Hepatocyte (in vitro differentiated cells): ENCODE measurements around the gene JPH2. TPM values are rescaled to one million over a fixed set of nuclear protein-coding genes. Genes with fewer than 3 reads are reported as not detected.

Experiments
- DNase-seq: peaks from one replicate; pipeline ENCODE4 v3.0.0-alpha.2; 2016; ENCODE audit warnings: low spot score
- H2AFZ ChIP-seq: fragments of 200-600 bp; sonication (generic); 2 replicates; pipeline ENCODE4 v1.6.0; 2016; ENCODE audit warnings: antibody characterized with exemption, mild to moderate bottlenecking
- H3K27ac ChIP-seq: fragments of 200-600 bp; sonication (generic); 2 replicates; pipeline ENCODE4 v1.5.1; 2016; ENCODE audit warnings: mild to moderate bottlenecking
- H3K27me3 ChIP-seq: fragments of 200-600 bp; sonication (generic); 2 replicates; pipeline ENCODE4 v1.6.1; 2016
- H3K36me3 ChIP-seq: fragments of 200-600 bp; sonication (generic); replicated peaks from 2 replicates; pipeline ENCODE4 v1.5.1; 2016; ENCODE audit warnings: low read depth; ENCODE audit not compliant: insufficient read depth
- H3K4me1 ChIP-seq: fragments of 200-600 bp; sonication (generic); 2 replicates; pipeline ENCODE4 v1.5.1; 2016; ENCODE audit warnings: mild to moderate bottlenecking, moderate library complexity; ENCODE audit not compliant: insufficient read depth
- H3K4me2 ChIP-seq: fragments of 200-600 bp; sonication (generic); 2 replicates; pipeline ENCODE4 v1.6.0; 2016
- H3K4me3 ChIP-seq: fragments of 200-600 bp; sonication (generic); 2 replicates; pipeline ENCODE4 v1.5.1; 2016; ENCODE audit warnings: mild to moderate bottlenecking
- H3K79me2 ChIP-seq: fragments of 200-600 bp; sonication (generic); 2 replicates; pipeline ENCODE4 v1.6.0; 2017; ENCODE audit warnings: mild to moderate bottlenecking
- H3K9me2 ChIP-seq: fragments of 200-600 bp; sonication (generic); replicated peaks from 2 replicates; pipeline ENCODE4 v1.6.0; 2017; ENCODE audit warnings: mild to moderate bottlenecking; ENCODE audit not compliant: insufficient read depth
- H3K9me3 ChIP-seq: fragments of 200-600 bp; sonication (generic); 2 replicates; pipeline ENCODE4 v1.5.1; 2016; ENCODE audit warnings: low read depth, mild to moderate bottlenecking
- H4K20me1 ChIP-seq: fragments of 200-600 bp; sonication (generic); 2 replicates; pipeline ENCODE4 v1.6.0; 2016; ENCODE audit warnings: mild to moderate bottlenecking; ENCODE audit not compliant: insufficient read depth, poor library complexity, severe bottlenecking
- EZH2 ChIP-seq: fragments of 200-600 bp; sonication (generic); IDR thresholded peaks from 2 replicates; pipeline ENCODE4 v1.6.1; 2016; ENCODE audit warnings: antibody characterized with exemption, mild to moderate bottlenecking, borderline replicate concordance
- EZH2phosphoT487 ChIP-seq: fragments of 200-600 bp; sonication (generic); IDR thresholded peaks from one replicate; pipeline ENCODE4 v1.6.1; 2018; ENCODE audit warnings: antibody characterized with exemption, mild to moderate bottlenecking, low read depth, moderate library complexity; ENCODE audit not compliant: unreplicated experiment, severe bottlenecking
- WGBS: methylation state at CpG from one replicate; pipeline ENCODE4 v1.1.6; 2016; ENCODE audit warnings: low lambda C conversion rate; ENCODE audit errors: missing lambda C conversion rate; 5-methylcytosine and 5-hydroxymethylcytosine counted together
- polyA plus RNA-seq: library from polyadenylated mRNA; unstranded; fragments of >200 nt; fragmentation: Nextera tagmentation; extraction: Ambion mirVana; gene quantifications from 2 replicates; pipeline ENCODE4 v1.2.1, GENCODE V29; 2016
- total RNA-seq: library from RNA; depleted of rRNA; stranded (reverse); fragments of >200 nt; gene quantifications from 2 replicates; pipeline ENCODE4 v1.2.3, GENCODE V29; 2014
- TF ChIP-seq, protein P1 (sequence below): fragments of 200-600 bp; sonication (generic); IDR thresholded peaks from 2 replicates; pipeline ENCODE4 v1.5.1; 2016; ENCODE audit warnings: antibody characterized with exemption, mild to moderate bottlenecking; ENCODE audit not compliant: poor library complexity

Gene JPH2
- total and polyA plus RNA-seq, 2 experiments from 2014 or later = 6.6 to 8.3 TPM

DNA sequence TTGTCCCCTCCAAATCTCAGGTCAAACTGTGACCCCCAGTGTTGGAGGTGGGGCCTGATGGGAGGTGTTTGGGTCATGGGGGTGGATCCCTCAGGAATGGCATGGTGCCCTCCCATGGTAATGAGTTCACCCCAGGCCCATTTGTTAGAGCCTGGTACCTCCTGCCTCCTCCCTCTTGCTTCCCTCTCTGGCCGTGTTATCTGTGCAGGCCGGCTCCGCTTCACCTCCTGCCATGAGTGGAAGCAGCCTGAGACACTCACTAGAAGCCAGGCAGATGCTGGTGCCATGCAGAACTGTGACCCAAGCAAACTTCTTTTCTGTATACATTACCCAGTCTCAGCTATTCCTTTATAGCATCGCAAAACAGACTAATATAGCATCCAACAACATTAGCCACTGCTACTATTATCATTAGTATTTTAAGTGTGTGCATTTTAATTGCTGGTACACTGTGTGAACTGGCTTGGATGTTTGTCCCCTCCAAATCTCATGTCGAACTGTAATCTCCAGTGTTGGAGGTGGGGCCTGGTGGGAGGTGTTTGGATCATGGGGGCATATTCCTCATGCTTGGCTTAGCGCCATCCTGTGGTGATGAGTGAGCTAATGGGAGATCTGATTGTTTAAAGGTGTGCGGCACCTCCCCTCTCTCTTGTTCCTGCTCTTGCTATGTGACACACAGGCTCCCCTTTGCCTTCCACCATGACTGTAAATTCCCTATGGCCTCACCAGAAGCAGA lies 35.8 kb upstream of the JPH2 start:
- Histone ChIP-seq H3K4me1 (no peaks in the 10 kb centered on the region), H3K79me2 (no peaks in the 10 kb centered on the region), H3K27ac (no peak overlapping the region), H3K36me3 (no peaks in the 10 kb centered on the region), H3K27me3 (no peaks in the 10 kb centered on the region), H2AFZ (no peak overlapping the region), H3K4me3 (no peak overlapping the region), H4K20me1 (no peaks in the 10 kb centered on the region), H3K4me2 (no peak overlapping the region), H3K9me2 (no peaks in the 10 kb centered on the region), H3K9me3 (no peaks in the 10 kb centered on the region)
- no peak for DNase-seq
- 61% methylated on average over 7 of the region's 7 CpGs for WGBS
- TF ChIP-seq, protein P1, sequence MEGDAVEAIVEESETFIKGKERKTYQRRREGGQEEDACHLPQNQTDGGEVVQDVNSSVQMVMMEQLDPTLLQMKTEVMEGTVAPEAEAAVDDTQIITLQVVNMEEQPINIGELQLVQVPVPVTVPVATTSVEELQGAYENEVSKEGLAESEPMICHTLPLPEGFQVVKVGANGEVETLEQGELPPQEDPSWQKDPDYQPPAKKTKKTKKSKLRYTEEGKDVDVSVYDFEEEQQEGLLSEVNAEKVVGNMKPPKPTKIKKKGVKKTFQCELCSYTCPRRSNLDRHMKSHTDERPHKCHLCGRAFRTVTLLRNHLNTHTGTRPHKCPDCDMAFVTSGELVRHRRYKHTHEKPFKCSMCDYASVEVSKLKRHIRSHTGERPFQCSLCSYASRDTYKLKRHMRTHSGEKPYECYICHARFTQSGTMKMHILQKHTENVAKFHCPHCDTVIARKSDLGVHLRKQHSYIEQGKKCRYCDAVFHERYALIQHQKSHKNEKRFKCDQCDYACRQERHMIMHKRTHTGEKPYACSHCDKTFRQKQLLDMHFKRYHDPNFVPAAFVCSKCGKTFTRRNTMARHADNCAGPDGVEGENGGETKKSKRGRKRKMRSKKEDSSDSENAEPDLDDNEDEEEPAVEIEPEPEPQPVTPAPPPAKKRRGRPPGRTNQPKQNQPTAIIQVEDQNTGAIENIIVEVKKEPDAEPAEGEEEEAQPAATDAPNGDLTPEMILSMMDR = no peak
- no peak for TF ChIP-seq EZH2
- TF ChIP-seq EZH2phosphoT487 = no peak

DNA sequence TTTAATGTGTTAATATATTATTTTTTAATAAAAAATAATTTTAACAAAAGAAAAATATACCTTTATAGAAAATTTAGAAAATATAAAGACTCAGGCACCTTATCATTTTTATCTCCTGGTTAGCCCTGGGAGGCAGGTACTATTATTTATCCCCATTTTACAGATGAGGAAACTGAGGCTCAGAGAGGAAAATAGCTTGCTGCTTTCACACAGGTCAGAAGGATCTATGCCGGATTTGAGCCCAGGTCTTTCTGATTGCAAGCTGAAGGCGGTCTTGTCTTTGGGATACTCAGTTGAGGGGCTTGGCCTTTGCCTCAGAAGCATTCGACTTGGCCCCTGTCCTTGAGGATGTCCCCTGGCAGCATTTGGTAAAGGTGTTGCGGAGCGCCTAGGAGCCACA lies 35.0 kb upstream of the JPH2 start:
- H3K9me3 ChIP-seq = no peaks in the 10 kb centered on the region
- no peaks in the 10 kb centered on the region for H3K27me3 ChIP-seq
- H4K20me1 ChIP-seq = no peaks in the 10 kb centered on the region
- no peaks in the 10 kb centered on the region for H3K36me3 ChIP-seq
- no peaks in the 10 kb centered on the region for H3K79me2 ChIP-seq
- TF ChIP-seq EZH2phosphoT487 = no peak
- TF ChIP-seq, protein P1 = no peak
- no peak overlapping the region for H3K27ac ChIP-seq
- WGBS = 94% methylated on average over 5 of the region's 5 CpGs
- no peak for DNase-seq
- no peaks in the 10 kb centered on the region for H3K9me2 ChIP-seq
- H3K4me3 ChIP-seq = no peak overlapping the region
- no peak overlapping the region for H2AFZ ChIP-seq
- no peaks in the 10 kb centered on the region for H3K4me1 ChIP-seq
- H3K4me2 ChIP-seq = no peak overlapping the region

DNA sequence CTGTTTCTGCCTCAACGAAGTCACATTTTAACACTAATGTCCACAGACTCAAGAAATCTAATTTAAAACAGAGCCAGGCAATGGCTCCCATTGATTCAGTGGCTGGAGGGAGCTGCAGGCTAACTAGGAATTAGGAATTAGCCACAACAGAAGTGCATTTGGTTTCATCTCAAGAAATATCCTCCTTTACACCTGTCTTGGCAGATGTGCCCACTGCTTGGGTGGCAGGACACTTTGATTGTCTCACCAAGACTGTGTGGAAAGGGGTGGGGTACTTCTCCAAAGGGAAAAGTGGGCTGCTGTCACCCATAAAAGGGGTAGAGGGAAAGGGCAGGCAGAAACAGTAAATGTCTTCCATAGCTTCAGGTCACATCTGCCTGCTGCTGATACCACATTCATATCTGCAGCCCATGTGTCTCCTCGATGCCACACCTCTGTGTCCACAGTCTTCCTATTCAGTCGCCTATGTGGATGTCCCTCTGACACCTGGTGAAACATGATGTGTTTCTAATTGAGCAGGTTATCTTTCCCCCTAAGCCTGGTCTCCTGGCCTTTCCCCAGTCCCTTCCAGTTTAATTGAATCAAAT lies 34.5 kb upstream of the JPH2 start:
- no peaks in the 10 kb centered on the region for H3K36me3 ChIP-seq
- 84% methylated on average over 3 of the region's 3 CpGs for whole genome bisulfite sequencing

More for the DNA sequence above, 34.5 kb upstream of the JPH2 start:
- no peak overlapping the region for H3K27ac ChIP-seq
- no peaks in the 10 kb centered on the region for H3K79me2 ChIP-seq
- no peak overlapping the region for H2AFZ ChIP-seq
- no peaks in the 10 kb centered on the region for H3K9me3 ChIP-seq
- no peaks in the 10 kb centered on the region for H3K27me3 ChIP-seq
- no peaks in the 10 kb centered on the region for H3K9me2 ChIP-seq
- no peaks in the 10 kb centered on the region for H3K4me1 ChIP-seq
- no peak for DNase-seq
- H3K4me3 ChIP-seq = no peak overlapping the region
- no peak for TF ChIP-seq EZH2
- TF ChIP-seq, protein P1 = no peak
- TF ChIP-seq EZH2phosphoT487 = no peak
- no peaks in the 10 kb centered on the region for H4K20me1 ChIP-seq
- H3K4me2 ChIP-seq = no peak overlapping the region
